ENCODE data around the gene LIPH. TPM values are rescaled to one million over a fixed set of nuclear protein-coding genes. Genes with fewer than 3 reads are reported as not detected.

The LIPH gene
- total RNA-seq, 2 experiments from 2014 or later: not detected

GRCh38 chr3:185508335-185508991, 43.9 kb downstream of the LIPH start:
- Mint-ChIP-seq H3K36me3 (ENCODE audit: low read depth) (no peaks in the 10 kb centered on the region), H3K4me1 (ENCODE audit: low read depth) (no peaks in the 10 kb centered on the region), H3K4me3 (no peak overlapping the region), H3K27ac (no peak overlapping the region), H3K27me3 (ENCODE audit: low read depth) (peaks cover 2% of the 10 kb centered on the region), H3K9me3 (no peaks in the 10 kb centered on the region)
- intact Hi-C loops (cut with micrococcal nuclease): no loop called here
- CTCF ChIA-PET: no interaction called here
- no peak for DNase-seq

- H3K9me3 Mint-ChIP-seq: no peaks in the 10 kb centered on the region
- H3K4me3 Mint-ChIP-seq: no peak overlapping the region
- no peak for DNase-seq
- no peaks in the 10 kb centered on the region for H3K27me3 Mint-ChIP-seq (ENCODE audit: low read depth)
- intact Hi-C loops (cut with micrococcal nuclease): no loop called here
- no peaks in the 10 kb centered on the region for H3K4me1 Mint-ChIP-seq (ENCODE audit: low read depth)
- CTCF ChIA-PET: no interaction called here
- no peaks in the 10 kb centered on the region for H3K36me3 Mint-ChIP-seq (ENCODE audit: low read depth)
- no peak overlapping the region for H3K27ac Mint-ChIP-seq
Measured at GRCh38 chr3:185507883-185508282, 44.5 kb downstream of the LIPH start.

- Mint-ChIP-seq H3K9me3 (no peaks in the 10 kb centered on the region), H3K4me1 (ENCODE audit: low read depth) (no peaks in the 10 kb centered on the region), H3K27me3 (ENCODE audit: low read depth) (no peaks in the 10 kb centered on the region), H3K36me3 (ENCODE audit: low read depth) (no peaks in the 10 kb centered on the region), H3K27ac (no peak overlapping the region), H3K4me3 (no peak overlapping the region)
- CTCF ChIA-PET: interaction anchor here (0.7 to 0.8 kb wide), 2 partner anchors 26 to 48 kb away, joined by 3 read pairs; no protein-coding TSS in a partner anchor
- intact Hi-C loops (cut with micrococcal nuclease): no loop called here
- DNase-seq: no peak
Measured at GRCh38 chr3:185504636-185505035, 47.8 kb downstream of the LIPH start.

- peaks cover 4% of the 10 kb centered on the region for H3K4me1 Mint-ChIP-seq (ENCODE audit: low read depth)
- CTCF ChIA-PET: no interaction called here
- no peaks in the 10 kb centered on the region for H3K27me3 Mint-ChIP-seq (ENCODE audit: low read depth)
Measured at GRCh38 chr3:185503521-185503920, 48.9 kb downstream of the LIPH start.

GRCh38 chr3:185502987-185503386, 49.4 kb downstream of the LIPH start:
- Mint-ChIP-seq H3K9me3 (no peaks in the 10 kb centered on the region), H3K4me1 (ENCODE audit: low read depth) (peaks cover 4% of the 10 kb centered on the region), H3K36me3 (ENCODE audit: low read depth) (peaks cover 1% of the 10 kb centered on the region), H3K27ac (no peak overlapping the region), H3K4me3 (no peak overlapping the region), H3K27me3 (ENCODE audit: low read depth) (no peaks in the 10 kb centered on the region)
- intact Hi-C loops (cut with micrococcal nuclease): no loop called here
- no peak for DNase-seq
- CTCF ChIA-PET: no interaction called here

More at GRCh38 chr3:185503521-185503920, 48.9 kb downstream of the LIPH start:
- no peak overlapping the region for H3K4me3 Mint-ChIP-seq
- intact Hi-C loops (cut with micrococcal nuclease): no loop called here
- H3K27ac Mint-ChIP-seq: no peak overlapping the region
- DNase-seq: no peak
- H3K36me3 Mint-ChIP-seq (ENCODE audit: low read depth): no peaks in the 10 kb centered on the region
- H3K9me3 Mint-ChIP-seq: no peaks in the 10 kb centered on the region

GRCh38 chr3:185498503-185499396, 53.6 kb downstream of the LIPH start, which contains the start of gene TMEM41A:
TMEM41A (minus strand) TSS chr3:185499035; CDS start chr3:185498961, 74 bp downstream.
- CTCF ChIA-PET: interaction anchor here (1.2 kb wide), 1 partner anchor 74 kb away, joined by 3 read pairs; no protein-coding TSS in a partner anchor

GRCh38 chr3:185490241-185490640, 62.1 kb downstream of the LIPH start:
- CTCF ChIA-PET: no interaction called here
- intact Hi-C loops (cut with micrococcal nuclease): no loop called here

More at GRCh38 chr3:185498503-185499396, 53.6 kb downstream of the LIPH start, which contains the start of gene TMEM41A:
- Mint-ChIP-seq H3K4me3 (peak within 1 kb of the TSS; percentile 89), H3K27ac (peak within 1 kb of the TSS; percentile 78), H3K4me1 (ENCODE audit: low read depth) (peaks cover 17% of the 10 kb centered on the region), H3K36me3 (ENCODE audit: low read depth) (peaks cover 20% of the 10 kb centered on the region), H3K27me3 (ENCODE audit: low read depth) (no peaks in the 10 kb centered on the region), H3K9me3 (no peaks in the 10 kb centered on the region)
- intact Hi-C loops (cut with micrococcal nuclease): loop anchor here (1.0 to 2.0 kb wide), 5 partner anchors 54 to 216 kb away; partner anchors contain the start of genes LIPH and SENP2
- peak; percentile 94 for DNase-seq

GRCh38 chr3:185489462-185489861, 62.9 kb downstream of the LIPH start:
- Mint-ChIP-seq H3K27ac (no peak overlapping the region), H3K27me3 (ENCODE audit: low read depth) (no peaks in the 10 kb centered on the region), H3K36me3 (ENCODE audit: low read depth) (peaks cover 31% of the 10 kb centered on the region), H3K9me3 (no peaks in the 10 kb centered on the region), H3K4me3 (no peak overlapping the region), H3K4me1 (ENCODE audit: low read depth) (no peaks in the 10 kb centered on the region)
- intact Hi-C loops (cut with micrococcal nuclease): no loop called here
- DNase-seq: no peak
- CTCF ChIA-PET: no interaction called here

More at GRCh38 chr3:185490241-185490640, 62.1 kb downstream of the LIPH start:
- H3K4me3 Mint-ChIP-seq: no peak overlapping the region
- H3K9me3 Mint-ChIP-seq: no peaks in the 10 kb centered on the region
- no peaks in the 10 kb centered on the region for H3K4me1 Mint-ChIP-seq (ENCODE audit: low read depth)
- peaks cover 35% of the 10 kb centered on the region for H3K36me3 Mint-ChIP-seq (ENCODE audit: low read depth)
- no peak overlapping the region for H3K27ac Mint-ChIP-seq
- DNase-seq: no peak
- no peaks in the 10 kb centered on the region for H3K27me3 Mint-ChIP-seq (ENCODE audit: low read depth)

GRCh38 chr3:185488465-185488864, 63.9 kb downstream of the LIPH start:
- Mint-ChIP-seq H3K27me3 (ENCODE audit: low read depth) (no peaks in the 10 kb centered on the region), H3K9me3 (no peaks in the 10 kb centered on the region), H3K27ac (no peak overlapping the region), H3K4me1 (ENCODE audit: low read depth) (peaks cover 2% of the 10 kb centered on the region), H3K4me3 (no peak overlapping the region), H3K36me3 (ENCODE audit: low read depth) (peaks cover 26% of the 10 kb centered on the region)
- intact Hi-C loops (cut with micrococcal nuclease): no loop called here
- CTCF ChIA-PET: interaction anchor here (0.6 kb wide), 1 partner anchor 13 kb away, joined by 3 read pairs; no protein-coding TSS in a partner anchor
- no peak for DNase-seq

- peaks cover 34% of the 10 kb centered on the region for H3K36me3 Mint-ChIP-seq (ENCODE audit: low read depth)
- H3K4me3 Mint-ChIP-seq: no peak overlapping the region
- CTCF ChIA-PET: interaction anchor here (0.6 to 1.2 kb wide), 2 partner anchors 10 to 72 kb away, joined by 3 to 7 read pairs; no protein-coding TSS in a partner anchor
- peaks cover 8% of the 10 kb centered on the region for H3K4me1 Mint-ChIP-seq (ENCODE audit: low read depth)
- no peak overlapping the region for H3K27ac Mint-ChIP-seq
- intact Hi-C loops (cut with micrococcal nuclease): no loop called here
- DNase-seq: no peak
- no peaks in the 10 kb centered on the region for H3K27me3 Mint-ChIP-seq (ENCODE audit: low read depth)
- no peaks in the 10 kb centered on the region for H3K9me3 Mint-ChIP-seq
Measured at GRCh38 chr3:185486394-185486793, 66.0 kb downstream of the LIPH start.

GRCh38 chr3:185484296-185484695, 68.1 kb downstream of the LIPH start:
- Mint-ChIP-seq H3K36me3 (ENCODE audit: low read depth) (peaks cover 33% of the 10 kb centered on the region), H3K27ac (no peak overlapping the region), H3K27me3 (ENCODE audit: low read depth) (no peaks in the 10 kb centered on the region), H3K4me3 (no peak overlapping the region), H3K4me1 (ENCODE audit: low read depth) (peaks cover 8% of the 10 kb centered on the region), H3K9me3 (no peaks in the 10 kb centered on the region)
- intact Hi-C loops (cut with micrococcal nuclease): no loop called here
- CTCF ChIA-PET: interaction anchor here (1.1 kb wide), 1 partner anchor 77 kb away, joined by 3 read pairs; no protein-coding TSS in a partner anchor
- DNase-seq: no peak

- DNase-seq: no peak
- Mint-ChIP-seq H3K27me3 (ENCODE audit: low read depth) (no peaks in the 10 kb centered on the region), H3K27ac (no peak overlapping the region), H3K36me3 (ENCODE audit: low read depth) (peaks cover 25% of the 10 kb centered on the region), H3K4me3 (no peak overlapping the region), H3K9me3 (no peaks in the 10 kb centered on the region), H3K4me1 (ENCODE audit: low read depth) (peaks cover 8% of the 10 kb centered on the region)
- intact Hi-C loops (cut with micrococcal nuclease): no loop called here
- CTCF ChIA-PET: interaction anchor here (0.9 kb wide), 1 partner anchor 16 kb away, joined by 3 read pairs; no protein-coding TSS in a partner anchor
Measured at GRCh38 chr3:185479373-185479945, 72.9 kb downstream of the LIPH start.

Measured in activated naive CD4-positive, alpha-beta T cell treated with anti-CD3 and anti-CD28 coated beads for 36 hours (primary cell).